IPS-NIHi11 (cell line): Measurements from ENCODE around the gene PPARD.

ENCODE experiments used
- DNase-seq: peaks from one replicate; pipeline ENCODE4 v3.0.0; 2012; ENCODE audit warnings: mixed read lengths, low spot score

PPARD gene

GRCh38 chr6:35469751-35470662 is 127.6 kb downstream of the PPARD start:
- no peak for DNase-seq

- DNase-seq: no peak
These were observed 128.3 kb downstream of the PPARD start for GRCh38 chr6:35470663-35471120.

DNA sequence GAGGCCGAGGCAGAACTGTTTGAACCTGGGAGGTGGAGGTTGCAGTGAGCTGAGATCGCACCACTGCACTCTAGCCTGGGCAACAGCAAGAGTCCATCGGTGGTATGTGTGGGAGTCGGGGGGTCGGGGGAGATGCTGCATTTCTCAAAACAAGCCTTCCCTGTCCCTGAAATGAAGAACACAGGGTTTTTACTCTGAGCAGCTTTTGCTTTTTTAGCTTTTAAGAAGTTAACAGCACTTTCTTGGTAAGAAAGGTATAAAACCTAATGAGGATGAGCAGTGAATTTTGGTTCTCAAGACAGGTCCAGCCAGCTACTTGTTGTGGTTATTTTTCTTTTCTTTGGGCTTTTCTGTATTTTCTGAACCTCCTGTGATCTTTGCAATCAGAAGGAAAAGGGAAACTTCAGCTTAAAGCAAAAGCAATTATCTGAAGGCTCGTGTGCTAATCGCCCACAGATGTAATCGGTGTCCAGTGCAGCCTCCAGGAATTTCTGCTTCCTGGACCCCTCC is 129.5 kb downstream of the PPARD start:
- no peak for DNase-seq

DNA sequence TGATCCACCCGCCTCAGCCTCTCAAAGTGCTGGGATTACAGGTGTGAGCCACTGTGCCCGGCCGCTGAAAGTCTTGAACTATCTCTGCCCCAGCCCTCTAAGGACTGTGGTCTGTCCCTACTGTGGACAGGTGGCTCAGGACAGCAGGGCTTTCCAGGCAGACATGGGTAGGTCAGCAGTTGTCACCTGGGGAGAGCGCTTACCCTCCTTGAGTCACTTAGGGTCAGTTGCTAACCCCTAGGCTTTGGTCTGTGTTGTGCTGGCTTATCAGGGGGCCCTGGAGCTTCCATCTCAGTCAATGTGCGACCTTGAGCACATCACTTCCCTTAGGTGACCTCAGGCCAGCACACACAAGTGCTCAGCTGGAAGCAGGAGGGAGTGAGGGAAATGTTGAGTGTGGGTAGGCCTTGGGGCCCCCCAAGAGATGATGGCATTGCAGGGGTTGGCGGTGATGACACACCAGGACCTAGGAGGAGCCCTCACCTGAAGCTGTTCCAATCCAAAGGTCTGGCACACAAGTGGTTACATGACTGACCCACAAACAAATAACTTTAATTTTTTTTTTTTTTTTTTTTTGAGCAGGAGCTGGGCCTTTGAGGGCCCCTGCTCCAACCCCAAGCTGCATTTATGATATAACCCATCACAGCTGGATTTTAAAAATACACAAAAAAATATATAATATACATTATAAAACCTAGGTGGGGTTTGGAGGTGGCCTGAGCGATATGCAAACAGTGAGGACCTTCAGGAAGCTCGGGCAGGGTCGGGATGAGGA is 130.9 kb downstream of the PPARD start:
- DNase-seq: no peak

- peak; percentile 31 for DNase-seq
These were observed 131.4 kb downstream of the PPARD start for GRCh38 chr6:35473850-35474130.

DNA sequence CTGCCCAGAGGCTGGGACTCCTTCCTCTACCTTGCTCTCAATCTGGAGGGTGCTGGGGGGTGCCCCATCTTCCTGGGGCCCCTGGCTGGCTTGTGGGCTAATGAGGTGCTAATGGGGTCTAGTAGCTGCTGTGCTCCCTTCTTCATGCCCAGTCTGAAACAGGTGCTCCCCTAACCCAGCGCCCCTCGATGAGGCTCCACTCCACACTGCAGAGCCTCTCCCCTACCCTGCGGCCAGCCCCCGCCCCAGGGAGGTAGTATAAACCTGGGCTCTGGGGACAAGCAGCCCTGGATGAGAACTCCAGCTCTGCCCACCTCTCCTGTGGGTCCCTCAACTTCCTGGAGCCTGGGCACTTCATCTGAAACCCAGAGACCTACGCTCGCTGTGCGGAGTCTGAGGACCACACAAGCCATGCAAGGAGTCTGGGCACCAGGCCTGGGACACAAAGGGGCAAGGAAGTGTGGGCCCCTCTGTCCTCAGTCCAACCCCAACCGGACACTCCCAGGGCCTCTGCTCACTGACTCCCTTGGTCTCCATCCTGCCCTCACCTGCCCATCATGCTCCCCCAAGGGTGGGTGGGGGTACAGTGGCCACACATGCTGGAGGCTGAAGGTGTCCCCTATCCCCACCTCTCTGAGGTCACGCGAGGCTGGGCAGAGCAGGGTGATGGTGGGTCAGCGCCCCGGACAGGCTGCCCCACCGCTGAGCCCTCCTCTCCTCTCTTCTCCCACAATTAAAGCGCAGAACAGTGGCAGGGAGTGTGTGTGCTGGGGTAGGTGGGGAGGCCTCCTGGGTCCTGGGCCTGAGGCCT is 132.0 kb downstream of the PPARD start:
- DNase-seq: peak; percentile 29

- no peak for DNase-seq
These were observed 132.7 kb downstream of the PPARD start for GRCh38 chr6:35474942-35475570.

DNA sequence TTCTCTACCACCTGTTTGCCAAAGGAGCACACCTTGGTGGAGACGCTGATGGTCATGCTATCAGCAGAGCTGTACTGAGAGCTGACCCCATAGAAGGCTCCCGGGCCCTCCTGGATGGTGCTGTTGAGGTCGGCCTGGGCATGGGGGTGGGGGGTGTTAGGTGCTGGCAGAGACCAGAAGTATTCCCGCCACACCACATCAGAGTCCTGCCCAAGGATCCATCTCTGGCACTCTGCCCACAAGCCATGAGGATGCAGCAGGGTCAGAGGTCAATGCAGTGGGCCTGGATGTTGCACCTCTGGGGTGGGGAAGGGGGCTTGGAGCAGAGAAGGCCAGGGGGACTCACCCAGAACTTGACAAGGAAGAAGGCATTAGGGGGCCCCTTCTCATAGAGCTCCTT is 133.2 kb downstream of the PPARD start:
- DNase-seq: no peak

- no peak for DNase-seq
These were observed 133.6 kb downstream of the PPARD start for GRCh38 chr6:35476004-35476403.

DNA sequence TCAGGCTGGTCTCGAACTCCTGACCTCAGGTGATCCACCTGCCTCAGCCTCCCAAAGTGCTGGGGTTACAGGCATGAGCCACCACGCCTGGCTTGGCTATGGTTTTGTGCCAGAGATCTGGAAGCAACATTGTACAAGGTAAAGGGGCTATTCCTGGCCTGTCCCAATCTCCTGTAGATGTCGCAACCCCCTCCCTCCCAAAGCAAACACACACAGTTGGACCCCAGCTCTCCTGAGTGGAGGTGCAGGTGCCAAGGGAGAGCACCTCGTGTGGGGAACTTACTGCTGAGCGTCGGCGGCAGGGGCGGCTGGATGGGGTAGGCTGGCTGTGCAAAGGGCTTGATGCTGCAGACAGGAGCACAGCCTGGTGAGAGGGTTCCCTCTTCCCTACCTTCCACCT is 134.7 kb downstream of the PPARD start:
- no peak for DNase-seq
